ENCODE measurements around the gene FHIT. TPM values are rescaled to one million over a fixed set of nuclear protein-coding genes. Genes with fewer than 3 reads are reported as not detected.

Gene FHIT
- total and polyA plus RNA-seq, 2 donors from 2014 or later: 20.2 to 61.2 TPM

DNA sequence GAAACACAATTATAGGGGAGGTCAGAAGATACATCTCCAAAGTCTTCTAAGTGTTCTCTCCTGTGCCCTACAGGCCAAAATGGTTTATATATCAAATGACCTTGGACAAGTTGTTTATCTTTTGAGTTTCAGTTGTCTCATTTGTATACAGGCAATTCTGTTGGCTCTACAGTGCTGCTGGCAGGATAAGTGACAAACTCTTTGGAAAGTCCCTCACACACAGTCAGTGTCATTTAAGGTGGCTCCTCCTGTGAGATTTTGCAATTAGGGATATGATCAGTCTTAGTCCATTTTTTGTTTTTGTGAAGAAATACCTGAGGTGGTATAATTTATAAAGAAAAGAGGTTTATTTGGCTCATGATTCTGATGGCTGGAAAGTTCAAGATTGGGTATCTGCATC lies 1165.6 kb downstream of the FHIT start:
- Histone ChIP-seq H3K9ac (ENCODE audit: low read length in 3 of 3) (no peak overlapping the region), H3K27ac (ENCODE audit: low read depth in 2 of 2, low read length in 2 of 2) (no peak overlapping the region), H3K4me3 (ENCODE audit: low read length in 3 of 3) (no peak overlapping the region), H3K9me3 (ENCODE audit: control insufficient read depth in 2 of 3, insufficient read depth in 1 of 3, low read length in 3 of 3) (no peaks in the 10 kb centered on the region), H3K4me1 (ENCODE audit: control insufficient read depth in 2 of 3, insufficient read depth in 2 of 3, low read depth in 1 of 3, low read length in 3 of 3) (no peaks in the 10 kb centered on the region), H3K27me3 (ENCODE audit: control insufficient read depth, insufficient read depth, low read length) (no peaks in the 10 kb centered on the region), H3K36me3 (ENCODE audit: control insufficient read depth in 2 of 3, insufficient read depth in 3 of 3, low read length in 3 of 3) (no peaks in the 10 kb centered on the region)
- TF ChIP-seq, protein P1, sequence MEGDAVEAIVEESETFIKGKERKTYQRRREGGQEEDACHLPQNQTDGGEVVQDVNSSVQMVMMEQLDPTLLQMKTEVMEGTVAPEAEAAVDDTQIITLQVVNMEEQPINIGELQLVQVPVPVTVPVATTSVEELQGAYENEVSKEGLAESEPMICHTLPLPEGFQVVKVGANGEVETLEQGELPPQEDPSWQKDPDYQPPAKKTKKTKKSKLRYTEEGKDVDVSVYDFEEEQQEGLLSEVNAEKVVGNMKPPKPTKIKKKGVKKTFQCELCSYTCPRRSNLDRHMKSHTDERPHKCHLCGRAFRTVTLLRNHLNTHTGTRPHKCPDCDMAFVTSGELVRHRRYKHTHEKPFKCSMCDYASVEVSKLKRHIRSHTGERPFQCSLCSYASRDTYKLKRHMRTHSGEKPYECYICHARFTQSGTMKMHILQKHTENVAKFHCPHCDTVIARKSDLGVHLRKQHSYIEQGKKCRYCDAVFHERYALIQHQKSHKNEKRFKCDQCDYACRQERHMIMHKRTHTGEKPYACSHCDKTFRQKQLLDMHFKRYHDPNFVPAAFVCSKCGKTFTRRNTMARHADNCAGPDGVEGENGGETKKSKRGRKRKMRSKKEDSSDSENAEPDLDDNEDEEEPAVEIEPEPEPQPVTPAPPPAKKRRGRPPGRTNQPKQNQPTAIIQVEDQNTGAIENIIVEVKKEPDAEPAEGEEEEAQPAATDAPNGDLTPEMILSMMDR (IDR thresholded peaks at IDR 0.05; ENCODE audit: borderline replicate concordance, extremely low read depth, insufficient read depth): no peak
- intact Hi-C loops (cut with DNase I): no loop called here
- DNase-seq: no peak
- no peak for FAIRE-seq

- Histone ChIP-seq H3K9ac (ENCODE audit: low read length in 3 of 3) (no peak overlapping the region), H3K27ac (ENCODE audit: low read depth in 2 of 2, low read length in 2 of 2) (no peak overlapping the region), H3K4me3 (ENCODE audit: low read length in 3 of 3) (no peak overlapping the region), H3K27me3 (ENCODE audit: control insufficient read depth, insufficient read depth, low read length) (no peaks in the 10 kb centered on the region), H3K36me3 (ENCODE audit: control insufficient read depth in 2 of 3, insufficient read depth in 3 of 3, low read length in 3 of 3) (no peaks in the 10 kb centered on the region), H3K4me1 (ENCODE audit: control insufficient read depth in 2 of 3, insufficient read depth in 2 of 3, low read depth in 1 of 3, low read length in 3 of 3) (no peaks in the 10 kb centered on the region), H3K9me3 (ENCODE audit: control insufficient read depth in 2 of 3, insufficient read depth in 1 of 3, low read length in 3 of 3) (peaks cover 0 to 7% (median 0%) of the 10 kb centered on the region in 3 donors)
- FAIRE-seq (no peak), DNase-seq (no peak)
- intact Hi-C loops (cut with DNase I): no loop called here
- TF ChIP-seq, protein P1 (IDR thresholded peaks at IDR 0.05; ENCODE audit: borderline replicate concordance, extremely low read depth, insufficient read depth): no peak
Observed at GRCh38 chr3:60081381-60082095, 1169.7 kb downstream of the FHIT start.

- no peak overlapping the region for H3K4me3 ChIP-seq (ENCODE audit: low read length in 3 of 3)
- TF ChIP-seq, protein P1 (IDR thresholded peaks at IDR 0.05; ENCODE audit: borderline replicate concordance, extremely low read depth, insufficient read depth): no peak
- no peaks in the 10 kb centered on the region for H3K27me3 ChIP-seq (ENCODE audit: control insufficient read depth, insufficient read depth, low read length)
- no peaks in the 10 kb centered on the region for H3K4me1 ChIP-seq (ENCODE audit: control insufficient read depth in 2 of 3, insufficient read depth in 2 of 3, low read depth in 1 of 3, low read length in 3 of 3)
- peaks cover 0 to 7% (median 0%) of the 10 kb centered on the region in 3 donors for H3K9me3 ChIP-seq (ENCODE audit: control insufficient read depth in 2 of 3, insufficient read depth in 1 of 3, low read length in 3 of 3)
- H3K36me3 ChIP-seq (ENCODE audit: control insufficient read depth in 2 of 3, insufficient read depth in 3 of 3, low read length in 3 of 3): no peaks in the 10 kb centered on the region
- no peak overlapping the region for H3K9ac ChIP-seq (ENCODE audit: low read length in 3 of 3)
- FAIRE-seq: no peak
- DNase-seq: no peak
- intact Hi-C loops (cut with DNase I): no loop called here
- H3K27ac ChIP-seq (ENCODE audit: low read depth in 2 of 2, low read length in 2 of 2): no peak overlapping the region
Observed at GRCh38 chr3:60080648-60081047, 1170.6 kb downstream of the FHIT start.

Measured in kidney (tissue), 14 donors.